Adipocyte (in vitro differentiated cells): ENCODE results near the gene SNN.

Experiments used
- DNase-seq: peaks from one replicate; pipeline ENCODE4 v3.0.0-alpha.2; 2015; ENCODE audit warnings: low read depth
- H3K27me3 ChIP-seq: replicated peaks from 2 replicates; pipeline ENCODE4 v1.7.0; 2013; ENCODE audit warnings: mild to moderate bottlenecking, low read length, moderate library complexity; ENCODE audit not compliant: control insufficient read depth, insufficient read depth
- H3K36me3 ChIP-seq: 2 replicates; pipeline ENCODE4 v1.7.0; 2013; ENCODE audit warnings: low read length, mild to moderate bottlenecking, moderate library complexity; ENCODE audit not compliant: control insufficient read depth, insufficient read depth, severe bottlenecking
- H3K4me1 ChIP-seq: 2 replicates; pipeline ENCODE4 v1.7.0; 2013; ENCODE audit warnings: mild to moderate bottlenecking, low read length, moderate library complexity; ENCODE audit not compliant: control insufficient read depth, insufficient read depth
- H3K4me3 ChIP-seq: 2 replicates; pipeline ENCODE4 v1.7.0; 2013; ENCODE audit warnings: mild to moderate bottlenecking, low read length, moderate library complexity
- H3K9ac ChIP-seq: 2 replicates; pipeline ENCODE4 v1.7.0; 2013; ENCODE audit warnings: mild to moderate bottlenecking, low read length, moderate library complexity
- H3K9me3 ChIP-seq: 2 replicates; pipeline ENCODE4 v1.7.0; 2013; ENCODE audit warnings: mild to moderate bottlenecking, low read length, moderate library complexity; ENCODE audit not compliant: control insufficient read depth

SNN gene

GRCh38 chr16:11685844-11686618 is 17.8 kb downstream of the SNN start:
- H3K9me3 ChIP-seq: no peaks in the 10 kb centered on the region
- no peaks in the 10 kb centered on the region for H3K27me3 ChIP-seq
- H3K36me3 ChIP-seq: peaks cover 77% of the 10 kb centered on the region

DNA sequence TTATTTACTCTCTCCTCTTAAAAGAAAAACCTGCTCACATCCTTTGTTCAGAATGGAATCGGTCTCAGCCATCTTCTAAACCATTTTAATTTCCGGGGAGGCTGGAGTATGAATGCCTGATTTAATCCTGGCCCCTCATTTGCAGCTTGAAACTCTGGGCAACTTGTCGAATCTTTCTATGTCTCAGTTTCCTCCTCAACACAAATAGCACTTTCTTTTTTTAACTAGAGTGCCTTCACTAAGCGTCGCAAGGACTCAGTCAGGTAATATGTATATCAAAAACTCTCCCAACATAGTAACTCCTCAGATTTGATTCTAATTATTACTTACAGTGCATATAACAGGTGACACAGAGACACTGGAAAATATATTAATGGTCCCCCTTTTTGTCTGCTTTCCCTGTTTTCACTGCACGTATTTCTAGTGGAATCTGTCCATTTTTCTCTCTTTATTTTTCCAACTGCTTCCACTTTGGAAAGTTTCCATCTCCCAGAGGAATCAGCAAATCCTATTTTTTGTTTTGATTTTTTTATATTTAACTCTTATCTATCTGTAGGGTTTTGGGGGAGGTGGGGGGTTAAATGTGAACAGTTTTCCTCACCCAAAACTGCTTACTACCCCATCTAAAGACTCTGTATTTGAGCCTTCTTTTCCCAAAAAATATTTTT is 18.6 kb downstream of the SNN start:
- H3K9me3 ChIP-seq: no peaks in the 10 kb centered on the region
- no peak for DNase-seq
- no peak overlapping the region for H3K4me3 ChIP-seq
- H3K27me3 ChIP-seq: no peaks in the 10 kb centered on the region
- peaks cover 77% of the 10 kb centered on the region for H3K36me3 ChIP-seq
- peaks cover 24% of the 10 kb centered on the region for H3K4me1 ChIP-seq
- H3K9ac ChIP-seq: no peak overlapping the region

More at GRCh38 chr16:11685844-11686618, 17.8 kb downstream of the SNN start:
- no peak overlapping the region for H3K4me3 ChIP-seq
- no peak overlapping the region for H3K9ac ChIP-seq
- H3K4me1 ChIP-seq: peaks cover 24% of the 10 kb centered on the region
- peak; percentile 52 for DNase-seq

GRCh38 chr16:11687601-11688519 is 19.6 kb downstream of the SNN start:
- no peak overlapping the region for H3K4me3 ChIP-seq
- DNase-seq: no peak
- no peak overlapping the region for H3K9ac ChIP-seq
- H3K4me1 ChIP-seq: peaks cover 16% of the 10 kb centered on the region
- H3K36me3 ChIP-seq: peaks cover 78% of the 10 kb centered on the region
- no peaks in the 10 kb centered on the region for H3K27me3 ChIP-seq
- no peaks in the 10 kb centered on the region for H3K9me3 ChIP-seq

DNA sequence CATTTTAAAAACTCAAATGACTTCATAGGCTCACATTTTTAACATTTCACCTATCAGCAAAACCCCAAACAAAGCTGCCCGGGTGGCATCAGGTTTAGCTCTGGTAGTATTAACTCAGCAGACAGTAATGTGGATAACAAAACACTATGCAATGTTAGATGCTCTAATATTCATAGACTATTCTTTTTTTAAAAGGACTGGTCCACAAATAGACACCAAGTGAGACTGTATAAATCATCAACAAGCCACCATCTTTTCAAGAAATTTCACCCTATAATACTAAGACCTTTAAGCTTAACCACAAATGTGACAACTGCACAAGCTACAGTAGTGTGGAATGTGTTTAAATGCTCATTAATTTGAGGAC is 20.2 kb downstream of the SNN start:
- peaks cover 75% of the 10 kb centered on the region for H3K36me3 ChIP-seq
- H3K4me1 ChIP-seq: peaks cover 13% of the 10 kb centered on the region
- H3K9ac ChIP-seq: no peak overlapping the region
- H3K9me3 ChIP-seq: no peaks in the 10 kb centered on the region
- no peaks in the 10 kb centered on the region for H3K27me3 ChIP-seq
- DNase-seq: peak; percentile 23
- H3K4me3 ChIP-seq: no peak overlapping the region

GRCh38 chr16:11689031-11689840 is 21.0 kb downstream of the SNN start:
- H3K36me3 ChIP-seq: peaks cover 68% of the 10 kb centered on the region
- H3K4me3 ChIP-seq: no peak overlapping the region
- no peaks in the 10 kb centered on the region for H3K27me3 ChIP-seq
- no peak overlapping the region for H3K9ac ChIP-seq
- no peaks in the 10 kb centered on the region for H3K9me3 ChIP-seq
- H3K4me1 ChIP-seq: peaks cover 13% of the 10 kb centered on the region
- DNase-seq: peak; percentile 48

DNA sequence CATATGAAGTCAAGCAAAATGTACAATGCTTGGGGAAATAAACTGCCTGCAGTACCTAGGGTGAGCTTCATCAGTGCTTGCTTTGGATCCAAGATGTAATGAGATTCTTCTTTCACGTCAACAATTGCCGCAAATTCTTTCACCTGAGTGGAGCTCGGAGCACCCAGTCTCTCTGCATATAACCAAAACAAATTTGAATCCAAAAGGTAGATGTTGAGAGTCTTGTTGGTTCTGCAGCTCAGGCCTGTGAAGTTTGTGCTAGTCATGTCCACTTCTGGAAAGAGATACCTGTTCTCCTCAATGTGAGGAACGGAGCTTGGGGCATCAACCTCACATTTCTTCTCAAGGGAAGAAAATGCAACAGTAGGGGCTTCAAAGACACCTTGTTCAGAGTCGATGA is 23.0 kb downstream of the SNN start:
- Histone ChIP-seq H3K4me3 (no peak overlapping the region), H3K36me3 (peaks cover 68% of the 10 kb centered on the region), H3K9me3 (no peaks in the 10 kb centered on the region), H3K4me1 (peaks cover 11% of the 10 kb centered on the region), H3K27me3 (no peaks in the 10 kb centered on the region), H3K9ac (no peak overlapping the region)
- DNase-seq: no peak

GRCh38 chr16:11691771-11692170 is 23.5 kb downstream of the SNN start:
- Histone ChIP-seq H3K4me1 (peaks cover 6% of the 10 kb centered on the region), H3K36me3 (peaks cover 68% of the 10 kb centered on the region), H3K9me3 (no peaks in the 10 kb centered on the region), H3K4me3 (no peak overlapping the region), H3K9ac (no peak overlapping the region), H3K27me3 (no peaks in the 10 kb centered on the region)
- DNase-seq: no peak

- DNase-seq: no peak
- Histone ChIP-seq H3K36me3 (peaks cover 68% of the 10 kb centered on the region), H3K9ac (no peak overlapping the region), H3K4me3 (no peak overlapping the region), H3K9me3 (no peaks in the 10 kb centered on the region), H3K4me1 (peaks cover 6% of the 10 kb centered on the region), H3K27me3 (no peaks in the 10 kb centered on the region)
These were observed 23.9 kb downstream of the SNN start for GRCh38 chr16:11692171-11692570.

- no peaks in the 10 kb centered on the region for H3K9me3 ChIP-seq
- no peak overlapping the region for H3K4me3 ChIP-seq
- peaks cover 6% of the 10 kb centered on the region for H3K4me1 ChIP-seq
- DNase-seq: no peak
- H3K36me3 ChIP-seq: peaks cover 68% of the 10 kb centered on the region
- H3K27me3 ChIP-seq: no peaks in the 10 kb centered on the region
- H3K9ac ChIP-seq: no peak overlapping the region
These were observed 24.4 kb downstream of the SNN start for GRCh38 chr16:11692651-11693050.

GRCh38 chr16:11696266-11697012 is 28.2 kb downstream of the SNN start:
- H3K4me3 ChIP-seq: no peak overlapping the region
- DNase-seq: no peak
- peaks cover 5% of the 10 kb centered on the region for H3K4me1 ChIP-seq
- H3K36me3 ChIP-seq: peaks cover 72% of the 10 kb centered on the region
- H3K27me3 ChIP-seq: no peaks in the 10 kb centered on the region
- H3K9me3 ChIP-seq: no peaks in the 10 kb centered on the region
- no peak overlapping the region for H3K9ac ChIP-seq
